ENCODE measurements around the gene GRID1. TPM values are rescaled to one million over a fixed set of nuclear protein-coding genes. Genes with fewer than 3 reads are reported as not detected.

Gene GRID1
- total RNA-seq, 1 donor = not detected

DNA sequence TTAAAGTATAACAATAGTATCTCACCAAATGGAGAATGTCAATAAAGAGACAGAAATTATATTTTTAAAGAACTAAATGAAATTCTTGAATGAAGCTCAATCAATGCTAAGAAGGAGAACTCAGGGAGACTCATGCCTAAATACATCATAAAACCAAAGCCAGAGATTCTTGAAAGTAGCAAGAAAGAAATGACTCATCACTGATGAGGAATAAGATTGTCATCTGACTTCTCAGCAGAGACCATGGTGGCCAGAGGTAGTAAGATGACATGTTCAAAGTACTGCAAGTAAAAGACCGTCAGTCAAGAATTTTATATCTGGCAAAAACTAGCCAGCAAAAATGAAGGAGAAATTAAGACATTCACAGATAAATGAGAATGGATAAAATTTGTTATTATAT lies 399.0 kb downstream of the GRID1 start:
- H3K4me3 ChIP-seq (ENCODE audit: low read depth, low read length) = no peak overlapping the region
- TF ChIP-seq, protein P1, sequence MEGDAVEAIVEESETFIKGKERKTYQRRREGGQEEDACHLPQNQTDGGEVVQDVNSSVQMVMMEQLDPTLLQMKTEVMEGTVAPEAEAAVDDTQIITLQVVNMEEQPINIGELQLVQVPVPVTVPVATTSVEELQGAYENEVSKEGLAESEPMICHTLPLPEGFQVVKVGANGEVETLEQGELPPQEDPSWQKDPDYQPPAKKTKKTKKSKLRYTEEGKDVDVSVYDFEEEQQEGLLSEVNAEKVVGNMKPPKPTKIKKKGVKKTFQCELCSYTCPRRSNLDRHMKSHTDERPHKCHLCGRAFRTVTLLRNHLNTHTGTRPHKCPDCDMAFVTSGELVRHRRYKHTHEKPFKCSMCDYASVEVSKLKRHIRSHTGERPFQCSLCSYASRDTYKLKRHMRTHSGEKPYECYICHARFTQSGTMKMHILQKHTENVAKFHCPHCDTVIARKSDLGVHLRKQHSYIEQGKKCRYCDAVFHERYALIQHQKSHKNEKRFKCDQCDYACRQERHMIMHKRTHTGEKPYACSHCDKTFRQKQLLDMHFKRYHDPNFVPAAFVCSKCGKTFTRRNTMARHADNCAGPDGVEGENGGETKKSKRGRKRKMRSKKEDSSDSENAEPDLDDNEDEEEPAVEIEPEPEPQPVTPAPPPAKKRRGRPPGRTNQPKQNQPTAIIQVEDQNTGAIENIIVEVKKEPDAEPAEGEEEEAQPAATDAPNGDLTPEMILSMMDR (IDR thresholded peaks at IDR 0.05; ENCODE audit: insufficient read depth, low read depth, low read length) = no peak
- DNase-seq (ENCODE audit: low read depth) = no peak

DNA sequence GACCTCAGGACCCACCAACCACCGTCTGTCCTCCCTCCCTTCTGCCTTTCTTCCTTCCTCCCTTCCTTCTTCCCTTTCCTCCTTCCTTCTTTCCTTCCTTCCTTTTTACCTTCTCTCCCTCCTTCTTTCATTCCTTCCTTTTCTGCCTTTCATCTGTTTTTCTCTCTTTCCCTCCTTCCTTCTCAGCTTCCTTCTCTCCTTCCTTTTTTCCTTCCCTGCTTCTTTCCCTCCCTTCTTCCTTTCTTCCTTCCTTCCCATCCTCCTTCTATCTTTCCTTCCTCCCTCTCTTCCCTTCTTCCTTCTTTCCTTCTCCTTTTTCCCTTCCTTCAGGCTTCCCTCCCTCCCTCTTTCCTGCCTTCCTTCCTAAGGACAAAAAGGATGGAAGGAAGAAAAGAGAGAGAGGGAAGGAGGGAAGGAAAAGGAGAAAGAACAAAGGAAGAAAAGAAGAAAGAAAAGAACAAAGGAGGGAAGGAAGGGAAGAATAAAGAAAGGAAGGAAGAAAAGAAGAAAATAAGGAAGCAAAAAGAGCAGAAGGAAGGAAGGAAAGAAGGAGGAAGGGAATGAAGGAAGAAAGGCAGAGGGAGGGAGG lies 405.0 kb downstream of the GRID1 start:
- TF ChIP-seq, protein P1 (IDR thresholded peaks at IDR 0.05; ENCODE audit: insufficient read depth, low read depth, low read length) = no peak
- no peak for DNase-seq (ENCODE audit: low read depth)
- H3K4me3 ChIP-seq (ENCODE audit: low read depth, low read length) = no peak overlapping the region

DNA sequence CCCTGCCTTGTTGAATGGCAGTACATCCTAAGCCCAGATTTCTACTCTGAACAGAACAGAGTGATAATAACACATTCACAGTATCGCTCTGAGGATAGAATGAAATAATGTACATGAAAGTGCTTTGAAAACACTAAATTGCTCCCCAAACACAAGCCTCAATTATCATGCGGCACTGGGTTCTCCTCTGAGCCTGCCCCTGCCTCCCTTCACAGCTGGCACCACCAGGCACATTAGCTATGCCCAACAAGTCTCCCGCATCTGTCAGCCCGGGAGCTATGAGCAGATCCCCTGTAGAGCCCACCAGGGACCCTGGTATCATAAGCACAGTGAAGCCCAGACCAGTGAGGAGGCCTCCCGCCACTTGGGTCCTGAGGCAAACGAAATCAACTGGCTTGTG lies 405.5 kb downstream of the GRID1 start:
- no peak for DNase-seq (ENCODE audit: low read depth)
- TF ChIP-seq, protein P1 (IDR thresholded peaks at IDR 0.05; ENCODE audit: insufficient read depth, low read depth, low read length) = no peak
- no peak overlapping the region for H3K4me3 ChIP-seq (ENCODE audit: low read depth, low read length)

DNA sequence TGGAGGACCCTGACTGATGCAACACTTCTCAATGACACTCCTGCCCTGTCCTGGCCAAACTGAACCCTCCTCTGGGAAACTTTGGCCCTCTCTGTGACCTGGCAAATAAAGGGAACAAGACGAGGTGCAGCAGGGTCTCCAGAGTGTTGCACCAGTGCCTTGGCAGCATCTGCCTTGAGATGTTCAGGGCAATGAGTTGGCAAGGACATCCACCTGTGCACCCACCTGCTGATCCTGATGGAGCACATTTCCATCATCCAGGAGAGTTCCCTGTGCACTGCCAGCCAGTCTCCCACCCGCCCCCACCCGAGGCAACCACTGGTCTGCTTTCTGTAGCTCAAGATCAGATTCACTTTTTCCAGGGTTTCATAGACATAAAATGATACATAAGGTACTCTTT lies 407.4 kb downstream of the GRID1 start:
- TF ChIP-seq, protein P1 (IDR thresholded peaks at IDR 0.05; ENCODE audit: insufficient read depth, low read depth, low read length) = no peak
- H3K4me3 ChIP-seq (ENCODE audit: low read depth, low read length) = no peak overlapping the region
- no peak for DNase-seq (ENCODE audit: low read depth)

DNA sequence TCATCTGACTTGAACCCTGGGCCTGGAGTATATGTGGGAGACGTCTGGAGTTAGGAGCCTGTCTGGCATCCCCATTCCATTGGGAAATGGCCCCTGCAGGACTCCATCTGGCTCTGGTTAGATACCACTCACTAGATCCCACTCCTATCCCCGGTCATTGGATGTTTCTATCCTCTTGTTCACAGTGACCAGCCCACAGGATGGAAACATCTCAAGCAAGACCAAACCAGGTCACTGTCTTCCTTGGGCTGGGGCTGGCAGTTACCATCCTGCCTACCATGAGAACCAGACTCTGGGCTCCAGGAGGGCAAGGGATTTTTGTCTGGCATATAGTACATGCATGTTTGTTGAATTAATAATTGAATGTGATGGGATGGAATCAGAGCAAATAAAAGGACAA lies 415.7 kb downstream of the GRID1 start:
- no peak for DNase-seq (ENCODE audit: low read depth)
- TF ChIP-seq, protein P1 (IDR thresholded peaks at IDR 0.05; ENCODE audit: insufficient read depth, low read depth, low read length) = no peak
- H3K4me3 ChIP-seq (ENCODE audit: low read depth, low read length) = no peak overlapping the region

DNA sequence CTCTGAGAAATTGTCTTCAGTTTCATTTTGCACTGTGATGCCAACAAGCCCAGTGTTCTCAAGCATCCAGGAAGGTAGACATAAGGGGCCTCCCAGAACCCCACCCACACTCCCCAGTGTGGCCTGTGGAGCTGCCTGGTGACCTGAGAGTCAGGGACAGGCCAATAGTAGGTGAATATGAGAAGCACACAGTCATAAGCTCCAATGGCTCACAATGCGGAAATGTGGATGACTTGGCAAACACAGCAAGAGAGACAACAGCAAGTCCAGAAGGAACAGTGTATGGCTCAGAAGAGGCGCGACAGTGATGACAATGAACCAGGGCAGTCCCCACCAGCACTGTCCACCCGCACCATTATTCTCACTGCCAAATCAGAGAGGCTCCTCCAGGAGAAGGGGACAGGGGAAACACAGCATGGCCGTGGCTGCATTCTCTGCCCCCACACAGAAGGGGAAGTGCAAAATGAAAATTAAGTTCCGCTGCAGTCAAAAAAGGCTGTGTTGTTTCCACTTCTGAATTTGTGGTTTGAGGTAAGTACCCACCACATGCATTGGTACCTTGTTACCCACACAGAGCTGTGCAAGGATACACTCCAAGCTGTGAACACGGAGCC lies 419.8 kb downstream of the GRID1 start:
- no peak overlapping the region for H3K4me3 ChIP-seq (ENCODE audit: low read depth, low read length)
- TF ChIP-seq, protein P1 (IDR thresholded peaks at IDR 0.05; ENCODE audit: insufficient read depth, low read depth, low read length) = no peak
- no peak for DNase-seq (ENCODE audit: low read depth)

DNA sequence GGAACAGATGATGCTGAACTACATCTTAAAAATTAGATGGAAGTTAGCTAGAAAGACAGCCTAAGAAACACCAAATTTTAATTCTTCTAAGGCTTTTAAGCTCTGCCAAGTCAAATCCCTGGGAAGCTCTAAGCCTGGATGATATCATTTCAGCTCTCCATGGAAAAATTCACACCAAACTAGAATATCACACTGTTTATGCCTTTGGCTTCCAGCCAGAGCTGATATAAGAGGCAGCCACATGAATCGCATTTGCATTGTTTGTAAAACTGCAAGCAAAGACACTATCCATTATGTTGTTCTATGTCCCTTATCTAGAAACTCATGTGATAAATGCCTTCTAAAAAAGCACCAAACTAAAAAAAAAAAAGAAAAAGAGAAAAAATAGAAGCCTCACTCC lies 430.4 kb downstream of the GRID1 start:
- DNase-seq (ENCODE audit: low read depth) = no peak
- no peak overlapping the region for H3K4me3 ChIP-seq (ENCODE audit: low read depth, low read length)
- TF ChIP-seq, protein P1 (IDR thresholded peaks at IDR 0.05; ENCODE audit: insufficient read depth, low read depth, low read length) = no peak

All from fibroblast of villous mesenchyme (primary cell).